Activated CD8-positive, alpha-beta memory T cell treated with anti-CD3 and anti-CD28 coated beads, Interleukin-2, amount 10 ng/mL, durations not matched to agents 7 days and 5 days (primary cell): Measurements from ENCODE around the gene SGF29. TPM values are rescaled to one million over a fixed set of nuclear protein-coding genes. Genes with fewer than 3 reads are reported as not detected.
A peak's percentile ranks its signal among the peaks of the same experiment; 100 is the strongest.
"Not testable (repeated sequence)": the region's sequence is repeated elsewhere in the genome, so short reads cannot be mapped to it uniquely, and the experiment has no call there.

Source experiments
- ATAC-seq: fragments of 150-1000 bp; cut with Tn5 transposase; one replicate; pipeline ENCODE4 v1.10.0; 2021; ENCODE audit warnings: moderate library complexity
- CTCF ChIA-PET: fragments of 350-600 bp; sonication (Branson Sonifier 250); formaldehyde crosslinking; loops from one replicate; lab custom pipeline; 2021; ENCODE audit warnings: antibody characterized with exemption; lab: Charles Lee
- DNase-seq: peaks from one replicate; pipeline ENCODE4 v3.0.0-alpha.2; 2020
- H3K27ac Mint-ChIP-seq: one replicate; pipeline ENCODE4 v1.8.0; 2021; ENCODE audit warnings: mild to moderate bottlenecking, mixed read lengths
- H3K27me3 Mint-ChIP-seq: one replicate; pipeline ENCODE4 v1.8.0; 2021; ENCODE audit warnings: mixed read lengths
- H3K36me3 Mint-ChIP-seq: one replicate; pipeline ENCODE4 v1.8.0; 2021; ENCODE audit warnings: mild to moderate bottlenecking, mixed read lengths
- H3K4me1 Mint-ChIP-seq: one replicate; pipeline ENCODE4 v1.8.0; 2021; ENCODE audit warnings: mixed read lengths
- H3K4me3 Mint-ChIP-seq: one replicate; pipeline ENCODE4 v1.8.0; 2021; ENCODE audit warnings: mild to moderate bottlenecking, moderate library complexity, mixed read lengths
- H3K9me3 Mint-ChIP-seq: one replicate; pipeline ENCODE4 v1.8.0; 2022; ENCODE audit warnings: low read depth, mixed read lengths
- total RNA-seq, 2 experiments: library from RNA; stranded (reverse); gene quantifications; one replicate each; pipeline ENCODE4 v1.2.3, GENCODE V29; 2021

Gene SGF29
- total RNA-seq, 2 experiments from 2014 or later = 36.4 to 39.9 TPM

DNA sequence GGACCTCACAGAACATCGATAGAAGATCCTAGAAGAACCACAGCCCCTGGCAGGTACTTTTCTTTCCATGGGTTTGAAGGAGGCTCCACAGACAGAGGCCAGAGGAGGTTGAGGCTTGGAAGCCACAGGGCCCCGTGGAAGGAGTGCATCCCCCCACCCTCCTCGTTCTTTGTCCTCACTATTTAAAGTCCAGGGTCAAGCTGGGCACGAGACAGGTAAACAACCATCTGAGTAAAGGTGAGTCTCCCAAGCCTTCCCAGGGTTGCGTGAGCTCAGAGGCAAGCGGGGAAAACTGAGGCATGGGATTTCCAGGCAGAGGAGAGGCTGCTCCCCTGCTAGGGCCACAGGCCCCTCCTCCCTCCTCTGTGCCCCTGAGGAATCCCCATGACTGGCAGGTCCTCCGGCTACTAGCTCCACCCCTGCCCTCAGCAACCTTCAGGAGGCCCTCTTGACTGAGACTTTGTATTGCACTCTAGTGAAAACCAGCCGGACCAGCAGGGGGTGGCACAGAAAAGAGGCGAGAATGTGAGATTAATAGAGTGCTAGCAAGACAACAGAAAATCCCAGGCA lies 44.1 kb downstream of the SGF29 start:
- H3K36me3 Mint-ChIP-seq = no peaks in the 10 kb centered on the region
- H3K27me3 Mint-ChIP-seq = no peaks in the 10 kb centered on the region
- H3K4me3 Mint-ChIP-seq = no peak overlapping the region
- no peak for ATAC-seq
- peaks cover 12% of the 10 kb centered on the region for H3K4me1 Mint-ChIP-seq
- H3K27ac Mint-ChIP-seq = no peak overlapping the region
- no peak for DNase-seq
- no peaks in the 10 kb centered on the region for H3K9me3 Mint-ChIP-seq
- CTCF ChIA-PET = no interaction called here

DNA sequence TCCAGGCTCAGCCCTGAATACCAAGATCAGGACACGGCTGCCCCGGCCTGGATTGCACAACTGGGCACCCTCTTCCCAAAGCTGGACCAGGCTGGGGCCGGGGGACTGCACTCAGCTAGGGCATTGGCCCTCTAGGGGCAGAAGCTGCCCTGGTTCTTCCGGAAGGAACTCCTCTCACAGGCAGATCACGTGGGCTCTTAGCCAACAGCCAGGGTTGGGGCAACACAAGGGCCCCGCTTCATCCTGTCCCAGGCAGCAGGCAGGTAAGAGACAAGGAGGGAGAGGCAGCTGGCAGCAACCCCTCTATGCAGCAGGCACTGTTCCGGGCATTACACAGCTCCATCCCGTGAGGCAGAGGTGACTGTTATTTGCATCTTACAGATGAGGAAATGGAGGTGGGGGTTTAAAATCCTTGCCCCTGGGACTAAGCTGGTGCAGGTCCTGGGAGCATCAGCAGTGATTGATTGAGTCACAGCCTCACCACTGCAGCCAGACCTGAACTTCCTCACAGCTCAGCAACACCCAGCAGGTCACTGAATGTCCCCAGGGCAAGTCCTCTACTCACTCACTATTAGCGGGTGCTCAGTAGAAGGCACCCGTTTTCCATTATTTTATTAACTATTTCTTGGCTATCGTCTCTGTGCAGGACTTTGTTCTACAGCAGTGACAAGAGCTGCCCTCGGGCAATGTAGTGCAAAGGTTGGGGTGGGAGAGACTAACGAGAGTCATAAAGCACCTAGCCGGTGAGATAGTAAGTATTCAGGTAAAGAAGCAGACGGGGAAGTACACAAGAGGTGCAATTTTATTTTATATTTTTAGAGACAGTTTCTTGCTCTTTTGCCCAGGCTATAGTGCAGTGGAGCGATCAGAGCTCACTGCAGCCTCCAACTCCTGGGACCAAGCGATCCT lies 45.9 kb downstream of the SGF29 start:
- CTCF ChIA-PET, H3K27me3 Mint-ChIP-seq, H3K4me1 Mint-ChIP-seq: not testable (repeated sequence)

DNA sequence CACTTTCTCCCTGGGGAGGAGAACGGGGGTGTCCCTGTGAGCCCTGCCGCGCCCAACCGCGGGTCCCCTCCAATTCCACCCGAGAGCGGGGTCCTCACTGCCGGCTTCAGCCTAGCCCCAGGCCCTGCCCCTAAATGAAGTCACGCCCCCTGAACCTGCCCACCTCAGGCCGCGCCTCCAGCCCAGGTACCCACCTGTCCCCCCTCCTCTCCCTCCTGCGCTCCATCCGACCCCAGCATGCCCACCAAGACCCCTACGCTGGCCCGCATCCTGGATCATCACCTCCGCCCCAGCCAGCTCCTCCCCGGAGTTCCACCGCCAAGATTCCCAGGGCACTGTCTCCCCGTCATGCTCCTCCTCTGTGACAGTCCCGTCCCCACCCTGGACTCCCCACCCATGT lies 47.2 kb downstream of the SGF29 start:
- H3K9me3 Mint-ChIP-seq, CTCF ChIA-PET, H3K4me3 Mint-ChIP-seq, H3K4me1 Mint-ChIP-seq, DNase-seq, H3K36me3 Mint-ChIP-seq, H3K27me3 Mint-ChIP-seq, ATAC-seq, H3K27ac Mint-ChIP-seq: not testable (repeated sequence)

More for the DNA sequence above, 45.9 kb downstream of the SGF29 start:
- H3K4me3 Mint-ChIP-seq, H3K27ac Mint-ChIP-seq, H3K36me3 Mint-ChIP-seq, H3K9me3 Mint-ChIP-seq, DNase-seq: not testable (repeated sequence)
- ATAC-seq = peak; percentile 97

DNA sequence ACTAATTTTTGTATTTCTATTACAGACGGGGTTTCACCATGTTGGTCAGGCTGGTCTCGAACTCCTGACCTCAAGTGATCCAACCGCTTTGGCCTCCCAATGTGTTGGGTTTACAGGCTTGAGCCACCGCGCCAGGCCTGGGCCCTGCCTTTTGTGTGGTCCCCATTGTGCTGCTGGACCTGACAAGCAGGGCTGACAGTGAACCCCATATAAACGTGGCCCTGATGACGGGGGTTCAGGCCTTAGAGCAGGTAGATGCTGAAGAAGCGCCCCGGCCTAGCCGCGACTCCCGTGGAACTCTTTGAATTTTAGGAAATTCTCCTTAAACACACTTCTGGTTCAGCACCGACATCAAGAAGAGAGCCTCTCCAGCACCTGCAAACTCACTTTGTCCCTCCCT lies 47.9 kb downstream of the SGF29 start:
- H3K9me3 Mint-ChIP-seq, H3K4me1 Mint-ChIP-seq, H3K4me3 Mint-ChIP-seq, CTCF ChIA-PET, H3K36me3 Mint-ChIP-seq, ATAC-seq, DNase-seq, H3K27ac Mint-ChIP-seq, H3K27me3 Mint-ChIP-seq: not testable (repeated sequence)

DNA sequence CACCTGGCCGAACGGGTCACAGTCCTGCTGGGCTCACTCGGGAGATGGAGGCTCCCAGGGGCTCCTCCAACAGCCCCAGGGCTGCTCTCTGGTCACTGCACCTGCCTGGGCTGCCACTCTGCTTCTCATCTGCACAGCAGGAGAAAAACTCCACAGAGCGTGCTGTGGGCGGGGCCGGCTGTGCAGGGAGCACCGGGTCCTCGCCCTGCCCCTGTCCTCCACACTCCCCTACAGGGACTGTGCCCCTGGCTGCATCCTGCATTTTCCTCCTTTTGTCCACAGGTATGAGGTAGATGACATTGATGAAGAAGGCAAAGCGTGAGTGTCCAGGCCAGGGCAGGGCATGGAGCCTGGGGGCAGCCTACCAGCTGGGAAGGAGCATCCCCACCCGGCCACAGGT lies 48.3 kb downstream of the SGF29 start:
- ATAC-seq, H3K4me3 Mint-ChIP-seq, H3K27me3 Mint-ChIP-seq, DNase-seq, H3K36me3 Mint-ChIP-seq, H3K4me1 Mint-ChIP-seq, H3K27ac Mint-ChIP-seq, CTCF ChIA-PET, H3K9me3 Mint-ChIP-seq: not testable (repeated sequence)

DNA sequence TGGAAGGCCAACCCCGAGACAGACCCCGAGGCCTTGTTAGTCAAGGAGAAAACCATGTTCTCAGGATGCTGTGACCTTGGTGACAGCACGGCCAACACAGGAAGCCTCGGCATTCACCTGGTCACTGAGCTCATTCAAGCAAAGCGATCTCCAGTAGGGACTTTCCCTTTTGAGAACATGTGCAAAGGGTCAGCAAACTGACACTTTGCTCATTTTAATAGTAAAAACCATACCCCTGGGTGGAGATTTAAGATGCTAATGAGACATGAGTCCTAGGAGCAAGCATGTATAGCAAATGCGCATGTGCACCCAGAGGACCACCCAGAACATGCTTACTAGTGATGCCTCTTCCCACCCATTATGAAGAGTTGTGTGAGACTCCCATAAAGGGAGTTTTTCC lies 48.8 kb downstream of the SGF29 start:
- Mint-ChIP-seq H3K27me3 (no peaks in the 10 kb centered on the region), H3K36me3 (no peaks in the 10 kb centered on the region), H3K27ac (no peak overlapping the region), H3K4me3 (no peak overlapping the region), H3K9me3 (no peaks in the 10 kb centered on the region), H3K4me1 (peaks cover 2% of the 10 kb centered on the region)
- no peak for ATAC-seq
- CTCF ChIA-PET = no interaction called here
- DNase-seq = no peak

GRCh38 chr16:28603381-28604185 lies 49.9 kb downstream of the SGF29 start:
- DNase-seq = no peak
- Mint-ChIP-seq H3K27me3 (no peaks in the 10 kb centered on the region), H3K4me3 (no peak overlapping the region), H3K36me3 (no peaks in the 10 kb centered on the region), H3K4me1 (no peaks in the 10 kb centered on the region), H3K27ac (no peak overlapping the region), H3K9me3 (no peaks in the 10 kb centered on the region)
- CTCF ChIA-PET = no interaction called here
- no peak for ATAC-seq

- Mint-ChIP-seq H3K4me3 (no peak overlapping the region), H3K27ac (no peak overlapping the region), H3K9me3 (no peaks in the 10 kb centered on the region), H3K4me1 (no peaks in the 10 kb centered on the region), H3K27me3 (no peaks in the 10 kb centered on the region), H3K36me3 (no peaks in the 10 kb centered on the region)
- DNase-seq = no peak
- CTCF ChIA-PET = no interaction called here
- ATAC-seq = no peak
These were observed 50.5 kb downstream of the SGF29 start for GRCh38 chr16:28604186-28604565.

DNA sequence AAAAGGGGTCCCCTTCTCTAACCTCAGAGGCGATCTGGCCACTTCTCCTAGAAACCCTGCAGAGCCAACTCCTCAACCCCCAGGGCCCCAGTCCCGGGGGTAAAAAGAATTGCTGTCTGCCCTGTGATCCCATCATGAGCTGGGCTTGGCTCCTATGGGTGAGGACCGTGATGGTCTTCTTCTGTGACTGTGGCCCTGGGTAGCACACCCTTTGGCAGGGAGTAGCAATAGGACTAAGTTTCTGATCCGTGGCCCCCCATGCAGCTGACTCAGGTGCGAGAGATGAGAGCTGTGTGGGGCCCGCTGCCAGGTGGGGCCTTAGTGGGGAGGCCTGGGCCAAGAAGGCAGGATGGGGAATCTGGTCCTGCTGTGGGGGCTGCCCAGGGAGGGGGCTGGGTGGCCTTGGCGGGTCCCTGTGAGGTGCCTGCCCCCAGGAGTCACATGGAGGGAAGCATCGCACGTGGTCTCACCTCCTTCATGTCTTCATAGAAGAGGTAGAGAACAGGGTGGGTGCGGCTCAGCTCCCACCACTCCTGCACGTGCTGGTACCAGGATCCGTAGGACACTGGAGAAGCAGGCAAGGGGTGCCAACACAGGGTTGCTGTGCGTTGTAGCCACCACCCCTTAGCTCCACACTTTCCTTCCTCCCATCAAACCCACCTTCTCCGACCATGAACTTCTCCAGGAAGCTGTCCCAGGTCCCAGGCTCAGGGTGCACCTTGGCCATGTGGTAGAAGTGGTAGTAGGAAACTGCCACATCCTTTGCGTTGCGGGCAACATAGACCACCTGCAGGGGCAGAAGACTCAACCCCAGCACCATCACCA lies 52.8 kb downstream of the SGF29 start:
- CTCF ChIA-PET = no interaction called here
- Mint-ChIP-seq H3K27ac (no peak overlapping the region), H3K4me1 (peaks cover 9% of the 10 kb centered on the region), H3K9me3 (no peaks in the 10 kb centered on the region), H3K4me3 (no peak overlapping the region), H3K36me3 (no peaks in the 10 kb centered on the region), H3K27me3 (no peaks in the 10 kb centered on the region)
- ATAC-seq (no peak), DNase-seq (no peak)

DNA sequence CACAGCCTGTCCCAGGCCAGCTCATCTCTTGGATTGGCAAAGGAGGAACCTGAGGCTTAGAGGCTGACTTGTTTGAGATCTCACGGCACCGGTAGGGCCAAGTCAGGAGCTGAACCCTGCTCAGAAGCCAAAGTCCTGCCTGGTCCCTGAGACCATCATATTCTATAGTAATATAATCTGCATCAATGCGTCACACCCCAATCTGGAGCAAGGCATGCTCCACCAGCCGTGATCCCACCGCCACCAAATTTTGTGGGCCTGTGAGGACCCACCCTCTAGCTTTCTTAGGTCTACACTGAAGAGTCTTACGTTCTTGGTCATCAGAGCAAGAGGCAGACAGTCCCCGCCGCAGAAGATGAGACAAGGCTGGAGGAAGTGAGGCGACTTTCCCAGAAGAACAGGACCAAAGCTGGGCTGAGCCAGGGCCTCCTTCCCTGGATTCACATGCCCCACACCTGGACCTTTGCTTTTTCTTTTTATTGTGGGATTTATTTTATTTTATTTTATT lies 53.5 kb downstream of the SGF29 start:
- Mint-ChIP-seq H3K27ac (no peak overlapping the region), H3K4me1 (peaks cover 9% of the 10 kb centered on the region), H3K4me3 (no peak overlapping the region), H3K36me3 (no peaks in the 10 kb centered on the region), H3K9me3 (no peaks in the 10 kb centered on the region), H3K27me3 (no peaks in the 10 kb centered on the region)
- DNase-seq = no peak
- CTCF ChIA-PET = no interaction called here
- ATAC-seq = no peak

DNA sequence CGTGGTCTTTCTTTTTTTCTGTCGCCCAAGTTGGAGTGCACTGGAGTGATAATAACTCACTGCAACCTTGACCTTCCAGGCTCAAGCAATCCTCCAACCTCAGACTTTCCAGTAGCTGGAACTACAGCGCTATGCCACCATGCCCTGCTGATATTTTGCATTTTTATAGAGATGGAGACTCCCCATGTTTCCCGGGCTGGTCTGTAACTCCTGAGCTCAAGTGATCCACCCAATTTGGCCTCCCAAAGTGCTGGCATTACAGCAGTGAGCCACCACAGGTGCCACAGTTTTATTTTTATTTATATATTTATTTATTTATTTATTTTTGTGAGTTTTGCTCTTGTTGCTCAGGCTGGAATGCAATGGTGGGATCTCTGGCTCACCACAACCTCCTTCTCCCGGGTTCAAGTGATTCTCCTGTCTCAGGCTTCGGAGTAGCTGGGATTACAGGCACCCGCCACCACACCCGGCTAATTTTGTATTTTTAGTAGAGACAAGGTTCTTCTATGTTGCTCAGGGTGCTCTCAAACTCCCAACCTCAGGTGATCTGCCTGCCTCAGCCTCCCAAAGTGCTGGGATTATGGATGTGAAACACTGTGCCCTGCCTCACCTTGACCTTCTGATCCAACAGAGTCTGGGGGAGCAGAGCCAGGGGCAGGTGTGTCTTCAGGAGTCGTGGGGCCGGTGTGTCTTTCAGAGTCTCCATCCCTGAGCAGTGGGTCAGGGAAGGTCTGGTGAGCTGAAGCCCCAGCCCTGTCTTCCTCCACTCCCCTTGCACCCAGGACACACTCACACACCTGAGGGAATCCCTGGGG lies 54.2 kb downstream of the SGF29 start:
- H3K4me3 Mint-ChIP-seq, DNase-seq, H3K9me3 Mint-ChIP-seq, H3K27me3 Mint-ChIP-seq, ATAC-seq, H3K4me1 Mint-ChIP-seq, CTCF ChIA-PET, H3K36me3 Mint-ChIP-seq, H3K27ac Mint-ChIP-seq: not testable (repeated sequence)

- H3K27me3 Mint-ChIP-seq, H3K4me1 Mint-ChIP-seq, H3K4me3 Mint-ChIP-seq, CTCF ChIA-PET, H3K9me3 Mint-ChIP-seq, ATAC-seq, H3K27ac Mint-ChIP-seq, H3K36me3 Mint-ChIP-seq, DNase-seq: not testable (repeated sequence)
These were observed 54.7 kb downstream of the SGF29 start for GRCh38 chr16:28608496-28608808.
